Endothelial cell of umbilical vein (primary cell): ENCODE measurements around the gene PPIB. TPM values are rescaled to one million over a fixed set of nuclear protein-coding genes. Genes with fewer than 3 reads are reported as not detected.
A peak's percentile ranks its signal among the peaks of the same experiment; 100 is the strongest.

Experiments used
- BruUV-seq: library from RNA; stranded (reverse); fragments of 400-500 nt; replicated peaks from 2 replicates; lab custom pipeline; 2021; lab: Mats Ljungman, UMichigan
- CTCF ChIA-PET: fragments of 300-600, 350-600 bp; sonication (Branson Sonifier 250); formaldehyde crosslinking; loops from one replicate; lab custom pipeline; 2021; ENCODE audit warnings: antibody characterized with exemption, inconsistent platforms; lab: Charles Lee
- POLR2A ChIA-PET: fragments of 300-600, 350-600 bp; sonication (Branson Sonifier 250); formaldehyde crosslinking; loops from one replicate; lab custom pipeline; 2021; ENCODE audit warnings: antibody characterized with exemption, inconsistent platforms; lab: Charles Lee
- DNase-seq: peaks from one replicate; pipeline ENCODE4 v3.0.0-alpha.2; 2011; ENCODE audit warnings: low read depth, low spot score
- FAIRE-seq: peaks from 2 replicates; lab custom pipeline; 2011; peaks lifted over from hg19 to GRCh38; lab: Jason Lieb, UNC
- H2AFZ ChIP-seq: 2 replicates; pipeline ENCODE4 v1.6.0; 2012; ENCODE audit warnings: low read depth, low read length, control low read depth, inconsistent platforms
- H3K27ac ChIP-seq: 2 replicates; pipeline ENCODE4 v1.5.1; 2011; ENCODE audit warnings: low read depth, mild to moderate bottlenecking, control low read depth, low read length, moderate library complexity; ENCODE audit not compliant: insufficient read depth
- H3K27me3 ChIP-seq, 2 experiments: 2 replicates each; pipeline versions ENCODE4 v1.6.0 to v1.6.1; 2011; ENCODE audit warnings: low read length in 2 of 2, mixed read lengths in 1 of 2; ENCODE audit not compliant: control insufficient read depth in 2 of 2, insufficient read depth in 2 of 2
- H3K36me3 ChIP-seq, 2 experiments: 2 replicates in 1 of 2; 3 replicates in 1 of 2; pipeline ENCODE4 v1.5.1; 2011; ENCODE audit warnings: low read length in 2 of 2, mild to moderate bottlenecking in 1 of 2, moderate library complexity in 1 of 2; ENCODE audit not compliant: control insufficient read depth in 2 of 2, insufficient read depth in 2 of 2; ENCODE audit errors: extremely low read depth in 1 of 2
- H3K4me1 ChIP-seq: 3 replicates; pipeline ENCODE4 v1.5.1; 2011; ENCODE audit warnings: mild to moderate bottlenecking, low read length; ENCODE audit not compliant: control insufficient read depth, insufficient read depth; ENCODE audit errors: extremely low read depth
- H3K4me2 ChIP-seq: 2 replicates; pipeline ENCODE4 v1.6.1; 2011; ENCODE audit warnings: low read length, control low read depth, mixed read lengths; ENCODE audit not compliant: insufficient read depth
- H3K4me3 ChIP-seq, 3 experiments: fragments of 200-600 bp in 1 of 3; sonication (generic), shearing (Covaris generic) in 1 of 3; replicated peaks in 1 of 3; 2 replicates each; pipeline ENCODE4 v1.5.1; 2011 to 2016; ENCODE audit warnings: control low read depth in 3 of 3, low read length in 3 of 3, mild to moderate bottlenecking in 2 of 3, inconsistent platforms in 1 of 3, low read depth in 1 of 3, moderate library complexity in 1 of 3; ENCODE audit not compliant: insufficient read depth in 1 of 3
- H3K79me2 ChIP-seq: 2 replicates; pipeline ENCODE4 v1.6.0; 2012; ENCODE audit warnings: low read length, inconsistent platforms; ENCODE audit not compliant: control insufficient read depth, insufficient read depth
- H3K9ac ChIP-seq: replicated peaks from 2 replicates; pipeline ENCODE3; 2011; ENCODE audit warnings: low read length, control low read depth; ENCODE audit not compliant: insufficient read depth; ENCODE audit errors: extremely low read depth
- H3K9me1 ChIP-seq: replicated peaks from 3 replicates; pipeline ENCODE4 v1.6.0; 2011; ENCODE audit warnings: mild to moderate bottlenecking, low read length; ENCODE audit not compliant: control insufficient read depth, insufficient read depth; ENCODE audit errors: extremely low read depth
- H3K9me3 ChIP-seq: replicated peaks from 2 replicates; pipeline ENCODE4 v1.5.1; 2012; ENCODE audit warnings: low read length, inconsistent platforms; ENCODE audit not compliant: control insufficient read depth, insufficient read depth
- H4K20me1 ChIP-seq: replicated peaks from 2 replicates; pipeline ENCODE3; 2011; ENCODE audit warnings: mild to moderate bottlenecking, low read length; ENCODE audit not compliant: control insufficient read depth, insufficient read depth; ENCODE audit errors: extremely low read depth
- EZH2 ChIP-seq: IDR thresholded peaks from 2 replicates; pipeline ENCODE4 v1.6.1; 2012; ENCODE audit warnings: borderline replicate concordance, low read depth, mild to moderate bottlenecking, moderate library complexity, low read length, inconsistent platforms; ENCODE audit not compliant: severe bottlenecking
- FOS ChIP-seq: IDR thresholded peaks from 2 replicates; pipeline ENCODE4 v1.6.1; 2011; ENCODE audit warnings: mild to moderate bottlenecking, low read length, moderate library complexity, borderline replicate concordance; ENCODE audit not compliant: insufficient read depth
- GATA2 ChIP-seq: IDR thresholded peaks from 2 replicates; pipeline ENCODE4 v1.7.0; 2011; ENCODE audit warnings: low read depth, mild to moderate bottlenecking, moderate library complexity, mixed read lengths, low read length; ENCODE audit not compliant: insufficient read length, insufficient read depth
- JUN ChIP-seq: IDR thresholded peaks from 2 replicates; pipeline ENCODE4 v1.6.1; 2011; ENCODE audit warnings: borderline replicate concordance, low read depth; ENCODE audit not compliant: insufficient read length, insufficient read depth
- MYC ChIP-seq: IDR thresholded peaks from one replicate; pipeline ENCODE4 v1.6.1; 2011; ENCODE audit warnings: mild to moderate bottlenecking, low read depth, low read length
- POLR2A ChIP-seq: IDR thresholded peaks from 2 replicates; pipeline ENCODE4 v1.6.1; 2012; ENCODE audit warnings: low read depth, mild to moderate bottlenecking, control low read depth, low read length
- dilution Hi-C: fragments of 300-500 bp; cut with MboI; formaldehyde crosslinking; loops from one replicate; pipeline ENCODE4 v1.15.0; 2019; ENCODE audit warnings: low sequenced_read_pairs; ENCODE audit not compliant: extremely low pct_ligation_motif_present
- intact Hi-C: fragments of 100-400 bp; cut with micrococcal nuclease; formaldehyde crosslinking; loops from one replicate; pipeline ENCODE4 v1.10.0; 2022
- polyA plus RNA-seq, 4 experiments: library from polyadenylated mRNA; depleted of rRNA in 3 of 4; stranded (reverse) in 3 of 4; unstranded in 1 of 4; fragments of >200 nt; gene quantifications; 2 replicates each; pipeline versions ENCODE4 v1.2.1 to v1.2.3, GENCODE V29; 2011 to 2012; ENCODE audit warnings: missing spikeins in 1 of 4
- total RNA-seq: library from RNA; stranded (reverse); gene quantifications from 2 replicates; pipeline ENCODE4 v1.2.3, GENCODE V29; 2021
- TF ChIP-seq, protein P1 (sequence below), 2 donors: IDR thresholded peaks; 1 replicate in 1 of 2; 2 replicates in 1 of 2; pipeline ENCODE4 v1.5.1; 2011; ENCODE audit warnings: low read length in 2 of 2, mild to moderate bottlenecking in 2 of 2, moderate library complexity in 2 of 2, control low read depth in 1 of 2, inconsistent platforms in 1 of 2, low read depth in 1 of 2; ENCODE audit not compliant: insufficient read depth in 1 of 2; ENCODE audit errors: extremely low read depth in 1 of 2
- TF ChIP-seq, protein P2 (sequence below): IDR thresholded peaks from 2 replicates; pipeline ENCODE4 v1.6.1; 2011; ENCODE audit not compliant: insufficient read depth, insufficient read length

The PPIB gene
- total and polyA plus RNA-seq, 2 donors (not counting 3 experiments of a cell fraction or from before 2014, with no cell fraction given), result 840 to 1,240 TPM

DNA sequence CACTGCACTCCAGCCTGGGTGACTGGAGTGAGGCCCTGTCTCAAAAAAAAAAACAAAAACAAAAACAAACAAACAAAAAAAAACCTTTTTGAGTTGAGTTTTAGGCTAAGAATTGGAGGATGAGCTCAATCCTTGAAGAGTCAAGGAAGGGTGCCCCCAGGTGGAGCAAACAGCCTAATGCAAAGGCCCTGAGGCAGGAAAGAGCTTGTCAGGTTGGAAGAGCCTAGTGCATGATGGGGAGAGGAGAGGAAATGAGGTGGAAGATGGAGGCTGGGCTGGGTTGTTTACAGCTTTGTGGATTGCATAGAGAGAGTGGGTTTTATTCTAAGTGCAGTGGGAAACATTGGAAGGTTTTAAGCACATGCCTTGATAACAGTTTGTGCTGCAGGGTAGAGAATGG is 13.4 kb downstream of the PPIB start:
- ChIA-PET CTCF (interaction anchor here (0.7 to 1.6 kb wide), 6 partner anchors 8 to 189 kb away, joined by 3 to 4 read pairs (median 4); no protein-coding TSS in a partner anchor), POLR2A (no interaction called here)
- H3K27ac ChIP-seq, result no peak overlapping the region
- dilution Hi-C loops, result no loop called here
- BruUV-seq, result no TSS peak
- DNase-seq, result no peak
- TF ChIP-seq, protein P1, sequence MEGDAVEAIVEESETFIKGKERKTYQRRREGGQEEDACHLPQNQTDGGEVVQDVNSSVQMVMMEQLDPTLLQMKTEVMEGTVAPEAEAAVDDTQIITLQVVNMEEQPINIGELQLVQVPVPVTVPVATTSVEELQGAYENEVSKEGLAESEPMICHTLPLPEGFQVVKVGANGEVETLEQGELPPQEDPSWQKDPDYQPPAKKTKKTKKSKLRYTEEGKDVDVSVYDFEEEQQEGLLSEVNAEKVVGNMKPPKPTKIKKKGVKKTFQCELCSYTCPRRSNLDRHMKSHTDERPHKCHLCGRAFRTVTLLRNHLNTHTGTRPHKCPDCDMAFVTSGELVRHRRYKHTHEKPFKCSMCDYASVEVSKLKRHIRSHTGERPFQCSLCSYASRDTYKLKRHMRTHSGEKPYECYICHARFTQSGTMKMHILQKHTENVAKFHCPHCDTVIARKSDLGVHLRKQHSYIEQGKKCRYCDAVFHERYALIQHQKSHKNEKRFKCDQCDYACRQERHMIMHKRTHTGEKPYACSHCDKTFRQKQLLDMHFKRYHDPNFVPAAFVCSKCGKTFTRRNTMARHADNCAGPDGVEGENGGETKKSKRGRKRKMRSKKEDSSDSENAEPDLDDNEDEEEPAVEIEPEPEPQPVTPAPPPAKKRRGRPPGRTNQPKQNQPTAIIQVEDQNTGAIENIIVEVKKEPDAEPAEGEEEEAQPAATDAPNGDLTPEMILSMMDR (IDR thresholded peaks at IDR 0.05; ENCODE audit: extremely low read depth in 1 of 2, insufficient read depth in 1 of 2, low read depth in 1 of 2, low read length in 2 of 2), result peak; percentile 13 to 14
- no peak for TF ChIP-seq JUN
- H3K79me2 ChIP-seq, result no peaks in the 10 kb centered on the region
- no peaks in the 10 kb centered on the region for H4K20me1 ChIP-seq
- no peak overlapping the region for H3K4me3 ChIP-seq
- H3K27me3 ChIP-seq, result peaks cover 5 to 12% of the 10 kb centered on the region in 2 experiments
- intact Hi-C loops, result no loop called here
- H2AFZ ChIP-seq, result no peak overlapping the region
- no peaks in the 10 kb centered on the region for H3K9me3 ChIP-seq
- peaks cover 0 to 7% of the 10 kb centered on the region in 2 experiments for H3K36me3 ChIP-seq
- no peaks in the 10 kb centered on the region for H3K9me1 ChIP-seq
- peaks cover 5% of the 10 kb centered on the region for H3K4me1 ChIP-seq
- H3K9ac ChIP-seq, result no peak overlapping the region
- no peak overlapping the region for H3K4me2 ChIP-seq
- FAIRE-seq, result peak; percentile 78

DNA sequence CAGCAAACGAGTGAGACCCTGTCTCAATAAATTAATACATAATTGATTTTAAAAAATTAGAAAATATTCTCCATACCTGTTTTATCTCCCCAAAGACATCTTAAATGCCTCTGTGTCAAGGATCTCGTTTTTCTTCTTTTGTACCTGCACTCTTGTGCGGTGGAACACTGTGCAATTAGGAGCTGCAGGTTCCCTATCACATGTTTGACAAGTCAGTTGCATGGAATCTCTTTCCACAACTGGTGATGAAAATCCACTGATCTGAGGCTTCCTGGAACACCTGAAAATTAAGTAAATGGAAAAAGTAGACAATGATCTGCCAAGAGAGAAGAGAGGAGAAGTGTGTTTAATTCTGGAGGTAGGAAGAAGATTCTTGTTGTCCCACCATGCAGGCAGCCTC is 14.2 kb downstream of the PPIB start:
- Histone ChIP-seq H2AFZ (no peak overlapping the region), H3K27ac (no peak overlapping the region), H3K4me3 (no peak overlapping the region), H3K4me2 (no peak overlapping the region), H3K36me3 (peaks cover 0 to 7% of the 10 kb centered on the region in 2 experiments), H3K9ac (no peak overlapping the region), H4K20me1 (no peaks in the 10 kb centered on the region), H3K79me2 (no peaks in the 10 kb centered on the region), H3K9me3 (no peaks in the 10 kb centered on the region), H3K9me1 (no peaks in the 10 kb centered on the region), H3K4me1 (peaks cover 5% of the 10 kb centered on the region), H3K27me3 (peaks cover 5 to 12% of the 10 kb centered on the region in 2 experiments)
- BruUV-seq, result TSS peak; percentile 17
- no peak for DNase-seq
- TF ChIP-seq JUN (no peak), FOS (no peak), EZH2 (no peak), POLR2A (no peak), GATA2 (no peak), MYC (no peak)
- TF ChIP-seq, protein P2, sequence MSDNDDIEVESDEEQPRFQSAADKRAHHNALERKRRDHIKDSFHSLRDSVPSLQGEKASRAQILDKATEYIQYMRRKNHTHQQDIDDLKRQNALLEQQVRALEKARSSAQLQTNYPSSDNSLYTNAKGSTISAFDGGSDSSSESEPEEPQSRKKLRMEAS, result no peak
- intact Hi-C loops, result no loop called here
- POLR2A ChIA-PET, result no interaction called here
- FAIRE-seq, result no peak
- dilution Hi-C loops, result no loop called here
- CTCF ChIA-PET, result interaction anchor here (1.6 kb wide), 1 partner anchor 51 kb away, joined by 4 read pairs; no protein-coding TSS in a partner anchor
